Ectodermal cell (in vitro differentiated cells): ENCODE data around the gene THUMPD3.

Experiments
- H3K27ac ChIP-seq: 2 replicates; pipeline ENCODE4 v1.7.0; 2013; ENCODE audit warnings: mild to moderate bottlenecking, low read depth, low read length; ENCODE audit not compliant: insufficient read depth, poor library complexity, severe bottlenecking
- H3K27me3 ChIP-seq: 2 replicates; pipeline ENCODE4 v1.7.0; 2013; ENCODE audit warnings: mild to moderate bottlenecking, low read length; ENCODE audit not compliant: insufficient read depth, control insufficient read depth, poor library complexity, severe bottlenecking
- H3K36me3 ChIP-seq: one replicate; pipeline ENCODE4 v1.7.0; 2013; ENCODE audit warnings: low read length; ENCODE audit not compliant: control insufficient read depth, insufficient read depth
- H3K4me1 ChIP-seq: one replicate; pipeline ENCODE4 v1.7.0; 2013; ENCODE audit warnings: low read length; ENCODE audit not compliant: control insufficient read depth, insufficient read depth
- H3K4me3 ChIP-seq: 2 replicates; pipeline ENCODE4 v1.7.0; 2013; ENCODE audit warnings: low read depth, low read length, control low read depth; ENCODE audit not compliant: insufficient read depth
- H3K9me3 ChIP-seq: 2 replicates; pipeline ENCODE4 v1.7.0; 2013; ENCODE audit warnings: mild to moderate bottlenecking, low read length, moderate library complexity; ENCODE audit not compliant: control insufficient read depth
- WGBS, 2 experiments: methylation state at CpG; one replicate each; pipeline ENCODE4 v1.1.7; 2013; ENCODE audit warnings: missing lambda C conversion rate in 2 of 2; 5-methylcytosine and 5-hydroxymethylcytosine counted together

The THUMPD3 gene

DNA sequence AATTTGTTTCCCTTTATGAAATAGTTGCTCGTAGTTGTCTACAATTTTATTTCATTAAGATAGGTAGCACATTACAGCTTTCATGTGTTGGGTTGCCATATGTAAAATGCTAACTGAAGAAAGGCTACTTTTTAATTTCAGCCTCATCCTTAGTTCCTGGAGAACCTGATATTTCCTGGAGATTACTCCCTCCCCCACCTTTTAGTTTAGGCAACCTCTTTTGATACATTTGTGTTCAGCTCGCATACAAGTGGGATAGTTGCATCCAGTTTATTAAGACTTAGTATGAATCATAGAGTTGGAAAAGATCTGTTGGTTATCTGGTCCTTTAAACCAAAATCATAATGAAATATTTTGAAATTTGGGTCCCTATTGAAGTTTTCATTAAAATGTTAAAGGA is 40.6 kb downstream of the THUMPD3 start:
- H3K9me3 ChIP-seq: no peaks in the 10 kb centered on the region
- H3K27me3 ChIP-seq: no peaks in the 10 kb centered on the region
- H3K36me3 ChIP-seq: no peaks in the 10 kb centered on the region
- peak overlapping the region; percentile 25 for H3K4me3 ChIP-seq
- H3K4me1 ChIP-seq: peaks cover 32% of the 10 kb centered on the region
- 28 to 47% methylated on average over 2 of the region's 2 CpGs for WGBS, 2 experiments
- H3K27ac ChIP-seq: peak overlapping the region; percentile 65

- 60% methylated on average over 1 of the region's 1 CpG; no CpG with 5 or more reads in 1 of the 2 experiments for WGBS, 2 experiments
- Histone ChIP-seq H3K27ac (no peak overlapping the region), H3K9me3 (no peaks in the 10 kb centered on the region), H3K36me3 (no peaks in the 10 kb centered on the region), H3K4me3 (no peak overlapping the region), H3K4me1 (peaks cover 32% of the 10 kb centered on the region), H3K27me3 (no peaks in the 10 kb centered on the region)
Observed at GRCh38 chr3:9404680-9405079, 41.8 kb downstream of the THUMPD3 start.

GRCh38 chr3:9405756-9406155 is 42.9 kb downstream of the THUMPD3 start:
- no peak overlapping the region for H3K4me3 ChIP-seq

DNA sequence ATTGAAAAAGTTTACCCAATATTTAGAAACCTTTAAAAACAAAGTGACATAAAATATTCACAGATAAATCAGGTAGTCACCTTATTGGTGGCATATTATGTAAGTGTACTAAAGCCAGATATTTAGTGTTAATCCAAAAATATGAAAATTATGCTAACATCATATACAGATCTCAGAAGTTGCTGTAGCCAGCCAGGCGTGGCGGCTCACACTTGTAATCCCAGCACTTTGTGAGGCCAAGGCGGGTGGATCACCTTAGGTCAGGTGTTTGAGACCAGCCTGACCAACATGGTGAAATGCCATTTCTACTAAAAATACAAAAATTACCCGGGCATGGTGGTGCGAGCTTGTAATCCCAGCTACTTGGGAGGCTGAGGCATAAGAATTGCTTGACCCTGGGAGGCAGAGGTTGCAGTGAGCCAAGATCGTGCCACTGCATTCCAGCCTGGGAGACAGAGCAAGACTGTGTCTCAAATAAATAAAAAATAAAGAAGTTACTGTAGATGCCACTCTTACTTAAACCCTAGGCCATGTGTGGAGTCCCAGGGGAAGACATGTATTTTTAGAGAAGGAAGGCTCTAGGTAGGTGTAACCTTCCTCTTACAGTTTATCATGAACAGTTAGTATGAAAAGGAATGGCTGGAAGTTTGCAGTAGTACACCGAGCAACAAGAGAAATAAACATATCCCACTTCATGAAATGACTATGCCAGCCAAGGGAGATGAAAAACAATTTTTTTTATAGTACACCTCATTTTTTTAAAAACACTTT is 44.2 kb downstream of the THUMPD3 start:
- H3K36me3 ChIP-seq: no peaks in the 10 kb centered on the region
- H3K4me1 ChIP-seq: peaks cover 16% of the 10 kb centered on the region
- WGBS, 2 experiments: 93% methylated on average over 6 of the region's 7 CpGs
- no peaks in the 10 kb centered on the region for H3K27me3 ChIP-seq
- H3K27ac ChIP-seq: no peak overlapping the region
- H3K9me3 ChIP-seq: no peaks in the 10 kb centered on the region
- H3K4me3 ChIP-seq: no peak overlapping the region

More at GRCh38 chr3:9405756-9406155, 42.9 kb downstream of the THUMPD3 start:
- no peaks in the 10 kb centered on the region for H3K36me3 ChIP-seq
- peaks cover 24% of the 10 kb centered on the region for H3K4me1 ChIP-seq
- H3K27ac ChIP-seq: no peak overlapping the region
- no peaks in the 10 kb centered on the region for H3K27me3 ChIP-seq
- WGBS, 2 experiments: 89 to 100% methylated on average over 2 to 3 of the region's 3 CpGs
- no peaks in the 10 kb centered on the region for H3K9me3 ChIP-seq

- Histone ChIP-seq H3K4me1 (peaks cover 14% of the 10 kb centered on the region), H3K27ac (no peak overlapping the region), H3K27me3 (no peaks in the 10 kb centered on the region), H3K4me3 (no peak overlapping the region), H3K9me3 (no peaks in the 10 kb centered on the region), H3K36me3 (no peaks in the 10 kb centered on the region)
- 96 to 97% methylated on average over 6 of the region's 6 CpGs for WGBS, 2 experiments
Observed at GRCh38 chr3:9408061-9408460, 45.2 kb downstream of the THUMPD3 start.

- Histone ChIP-seq H3K4me3 (no peak overlapping the region), H3K4me1 (peaks cover 9% of the 10 kb centered on the region), H3K27me3 (no peaks in the 10 kb centered on the region), H3K27ac (no peak overlapping the region), H3K9me3 (no peaks in the 10 kb centered on the region), H3K36me3 (no peaks in the 10 kb centered on the region)
- no CpG with 5 or more reads among the region's 1 CpG for WGBS, 2 experiments
Observed at GRCh38 chr3:9408546-9408945, 45.7 kb downstream of the THUMPD3 start.

- no peak overlapping the region for H3K4me3 ChIP-seq
- no peaks in the 10 kb centered on the region for H3K4me1 ChIP-seq
- H3K9me3 ChIP-seq: no peaks in the 10 kb centered on the region
- 96 to 98% methylated on average over 5 to 6 of the region's 6 CpGs for WGBS, 2 experiments
- no peaks in the 10 kb centered on the region for H3K27me3 ChIP-seq
- H3K36me3 ChIP-seq: no peaks in the 10 kb centered on the region
- H3K27ac ChIP-seq: no peak overlapping the region
Observed at GRCh38 chr3:9409981-9410854, 47.4 kb downstream of the THUMPD3 start.

DNA sequence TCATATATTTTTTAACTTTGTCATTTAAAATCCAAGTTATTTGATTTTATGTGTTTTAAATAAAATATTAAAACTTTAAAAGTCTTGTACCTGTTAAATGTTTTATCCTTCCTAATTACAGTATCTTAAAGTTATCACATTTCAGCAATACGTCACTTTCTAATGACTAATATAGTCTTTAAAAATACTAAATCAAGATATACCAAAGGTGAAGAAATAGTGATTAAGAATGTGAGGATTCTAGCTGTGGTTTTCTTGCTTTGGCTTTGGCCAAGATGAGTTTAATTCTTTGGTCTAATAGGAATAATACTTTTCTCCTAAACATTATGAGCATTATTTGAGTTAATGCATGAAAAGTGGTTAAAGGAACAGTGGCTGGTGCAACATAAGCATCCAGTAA is 48.4 kb downstream of the THUMPD3 start:
- Histone ChIP-seq H3K27ac (no peak overlapping the region), H3K27me3 (no peaks in the 10 kb centered on the region), H3K36me3 (peaks cover 6% of the 10 kb centered on the region), H3K4me1 (no peaks in the 10 kb centered on the region), H3K4me3 (no peak overlapping the region), H3K9me3 (no peaks in the 10 kb centered on the region)
- WGBS, 2 experiments: 100% methylated on average over 1 of the region's 1 CpG; no CpG with 5 or more reads in 1 of the 2 experiments

DNA sequence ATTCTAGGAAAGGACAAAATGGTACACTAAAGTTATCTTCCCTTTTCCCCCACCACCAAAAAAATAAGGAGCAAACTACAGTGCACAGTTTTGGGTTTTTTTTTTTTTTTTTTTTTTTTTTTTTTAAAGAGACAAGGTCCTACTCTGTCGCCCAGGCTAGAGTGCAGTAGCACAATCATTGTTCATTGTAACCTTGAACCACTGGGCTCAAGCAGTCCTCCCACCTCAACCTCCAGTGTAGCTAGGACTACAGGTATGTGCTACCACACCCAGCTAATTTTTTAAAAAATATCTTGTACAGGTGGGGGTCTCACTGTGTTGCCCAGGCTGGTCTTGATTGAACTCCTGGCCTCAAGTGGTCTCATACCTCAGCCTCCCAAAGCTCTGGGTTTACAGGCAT is 49.4 kb downstream of the THUMPD3 start:
- H3K27ac ChIP-seq: no peak overlapping the region

GRCh38 chr3:9414826-9415225 is 52.0 kb downstream of the THUMPD3 start:
- peaks cover 6% of the 10 kb centered on the region for H3K36me3 ChIP-seq
- no peaks in the 10 kb centered on the region for H3K9me3 ChIP-seq
- no peaks in the 10 kb centered on the region for H3K4me1 ChIP-seq
- H3K27ac ChIP-seq: no peak overlapping the region
- H3K4me3 ChIP-seq: no peak overlapping the region
- no peaks in the 10 kb centered on the region for H3K27me3 ChIP-seq

More for the DNA sequence above, 49.4 kb downstream of the THUMPD3 start:
- no peaks in the 10 kb centered on the region for H3K9me3 ChIP-seq
- WGBS, 2 experiments: 89 to 96% methylated on average over 1 of the region's 1 CpG
- H3K4me1 ChIP-seq: no peaks in the 10 kb centered on the region
- peaks cover 6% of the 10 kb centered on the region for H3K36me3 ChIP-seq
- no peaks in the 10 kb centered on the region for H3K27me3 ChIP-seq
- H3K4me3 ChIP-seq: no peak overlapping the region
